Esophagus (tissue), 2 donors: ENCODE results near the gene SLC22A23. TPM values are rescaled to one million over a fixed set of nuclear protein-coding genes. Genes with fewer than 3 reads are reported as not detected.
A peak's percentile ranks its signal among the peaks of the same experiment; 100 is the strongest.

Experiments used
- H3K27ac ChIP-seq, 2 donors: one replicate each; pipeline ENCODE4 v1.5.1; 2013; ENCODE audit warnings: low read depth in 2 of 2, mild to moderate bottlenecking in 2 of 2, inconsistent platforms in 1 of 2, low read length in 1 of 2, moderate library complexity in 1 of 2
- H3K27me3 ChIP-seq, 2 donors: one replicate each; pipeline ENCODE4 v1.6.1; 2013; ENCODE audit warnings: low read length in 2 of 2, control low read depth in 1 of 2, mild to moderate bottlenecking in 1 of 2; ENCODE audit not compliant: insufficient read depth in 2 of 2, control insufficient read depth in 1 of 2
- H3K36me3 ChIP-seq, 2 donors: one replicate each; pipeline ENCODE4 v1.6.1; 2013; ENCODE audit warnings: low read length in 1 of 2; ENCODE audit not compliant: control insufficient read depth in 2 of 2, insufficient read depth in 2 of 2
- H3K4me1 ChIP-seq, 2 donors: one replicate each; pipeline ENCODE4 v1.6.1; 2013; ENCODE audit warnings: low read length in 1 of 2; ENCODE audit not compliant: control insufficient read depth in 2 of 2, insufficient read depth in 2 of 2
- H3K4me3 ChIP-seq, 2 donors: one replicate each; pipeline ENCODE4 v1.5.1; 2013; ENCODE audit warnings: low read length in 2 of 2, mild to moderate bottlenecking in 2 of 2, low read depth in 1 of 2, moderate library complexity in 1 of 2
- H3K9me3 ChIP-seq, 2 donors: one replicate each; pipeline ENCODE4 v1.6.1; 2013; ENCODE audit warnings: mild to moderate bottlenecking in 2 of 2, low read depth in 1 of 2, low read length in 1 of 2, moderate library complexity in 1 of 2; ENCODE audit not compliant: control insufficient read depth in 2 of 2, insufficient read depth in 1 of 2
- WGBS, 2 donors: extraction: QIAGEN DNeasy Blood & Tissue Kit; methylation state at CpG; one replicate each; pipeline ENCODE4 v1.1.7; 2013; 5-methylcytosine and 5-hydroxymethylcytosine counted together
- polyA plus RNA-seq, 2 donors: library from polyadenylated mRNA; stranded (reverse); fragments of 200-250 nt; gene quantifications; one replicate each; pipeline ENCODE4 v1.2.3, GENCODE V29; 2013
- donor health status: healthy with polysubstance abuse.
- donor health status: Bipolar disorder and iron deficiency.

Gene SLC22A23
- polyA plus RNA-seq, 2 donors: 12.5 to 15.4 TPM

DNA sequence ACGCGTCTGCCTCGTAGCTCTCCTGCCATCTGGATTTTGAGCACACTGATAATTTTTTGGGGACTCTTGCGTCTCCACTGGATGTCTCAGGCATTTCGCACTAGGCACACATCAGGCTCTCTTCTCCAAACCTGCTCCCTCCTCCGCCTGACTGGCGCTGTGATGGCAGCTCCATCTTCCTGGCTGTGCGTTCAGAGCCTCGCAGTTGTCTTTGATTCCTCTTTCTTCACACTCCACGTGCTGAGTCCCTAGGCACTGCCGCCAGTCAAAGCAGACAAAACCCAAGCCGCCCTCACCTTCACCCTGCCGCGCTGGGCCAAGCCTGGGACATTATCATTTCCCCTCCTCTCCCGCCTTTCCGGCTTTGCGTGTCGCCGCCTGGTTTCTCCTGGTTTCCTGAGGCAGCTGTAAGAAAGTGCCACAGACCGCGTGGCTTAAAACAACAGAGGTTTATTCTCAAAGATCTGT, 197.3 kb downstream of the SLC22A23 start:
- WGBS, 2 donors: 0 to 1% methylated on average over 21 of the region's 21 CpGs
- peak overlapping the region; percentile 68 to 91 for H3K27ac ChIP-seq
- peaks cover 0 to 12% of the 10 kb centered on the region in 2 donors for H3K36me3 ChIP-seq
- no peaks in the 10 kb centered on the region for H3K27me3 ChIP-seq
- H3K9me3 ChIP-seq: no peaks in the 10 kb centered on the region
- peak overlapping the region; percentile 86 to 98 for H3K4me3 ChIP-seq
- peaks cover 8 to 13% of the 10 kb centered on the region in 2 donors for H3K4me1 ChIP-seq

- no peaks in the 10 kb centered on the region for H3K27me3 ChIP-seq
- peaks cover 0 to 7% of the 10 kb centered on the region in 2 donors for H3K36me3 ChIP-seq
- peaks cover 8 to 10% of the 10 kb centered on the region in 2 donors for H3K4me1 ChIP-seq
- H3K4me3 ChIP-seq: peak within 1 kb of the TSS; percentile 86 to 98
- WGBS, 2 donors: 0 to 1% methylated on average over 75 to 80 of the region's 80 CpGs
- peak within 1 kb of the TSS; percentile 68 to 91 for H3K27ac ChIP-seq
- H3K9me3 ChIP-seq: no peaks in the 10 kb centered on the region
Observed at GRCh38 chr6:3258720-3259490, 197.9 kb downstream of the SLC22A23 start, which contains the start of gene PSMG4. Gene PSMG4, plus strand, starts transcription at chr6:3258947. Its CDS starts 76 bp downstream, at chr6:3259023.

DNA sequence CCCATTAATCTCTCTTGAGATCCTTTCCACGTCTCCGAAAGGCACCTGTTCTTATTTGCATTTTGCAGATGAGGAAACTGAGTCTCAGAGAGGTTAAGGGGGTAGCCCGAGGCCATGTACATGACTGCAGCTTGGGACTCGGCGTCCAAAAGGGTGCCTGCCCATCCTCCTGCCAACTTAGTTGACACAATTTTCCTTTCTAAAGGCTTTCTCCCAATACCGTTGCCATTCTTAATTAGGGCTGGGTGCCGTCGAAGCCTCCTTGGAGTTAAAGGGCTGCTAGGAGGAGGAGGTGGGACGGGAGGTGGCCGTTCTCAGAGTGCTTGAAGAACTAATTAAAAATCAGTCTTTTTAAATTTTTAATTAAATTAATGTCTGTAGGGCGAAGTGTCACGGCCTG, 198.6 kb downstream of the SLC22A23 start:
- Histone ChIP-seq H3K27ac (no peak overlapping the region), H3K27me3 (no peaks in the 10 kb centered on the region), H3K4me1 (peaks cover 5 to 8% of the 10 kb centered on the region in 2 donors), H3K9me3 (no peaks in the 10 kb centered on the region), H3K36me3 (no peaks in the 10 kb centered on the region), H3K4me3 (peak overlapping the region; percentile 86 to 98)
- 51 to 52% methylated on average over 12 of the region's 12 CpGs for WGBS, 2 donors

- no peaks in the 10 kb centered on the region for H3K4me1 ChIP-seq
- H3K4me3 ChIP-seq: no peak overlapping the region
- no peaks in the 10 kb centered on the region for H3K27me3 ChIP-seq
- H3K27ac ChIP-seq: no peak overlapping the region
- 97 to 98% methylated on average over 25 to 40 of the region's 40 CpGs for WGBS, 2 donors
- no peaks in the 10 kb centered on the region for H3K36me3 ChIP-seq
- H3K9me3 ChIP-seq: no peaks in the 10 kb centered on the region
Observed at GRCh38 chr6:3253597-3253961, 203.3 kb downstream of the SLC22A23 start.

GRCh38 chr6:3252861-3253596, 203.8 kb downstream of the SLC22A23 start:
- Histone ChIP-seq H3K4me1 (peaks cover 0 to 2% of the 10 kb centered on the region in 2 donors), H3K36me3 (no peaks in the 10 kb centered on the region), H3K9me3 (no peaks in the 10 kb centered on the region), H3K4me3 (no peak overlapping the region), H3K27me3 (no peaks in the 10 kb centered on the region), H3K27ac (no peak overlapping the region)
- 93 to 95% methylated on average over 22 of the region's 22 CpGs for WGBS, 2 donors

DNA sequence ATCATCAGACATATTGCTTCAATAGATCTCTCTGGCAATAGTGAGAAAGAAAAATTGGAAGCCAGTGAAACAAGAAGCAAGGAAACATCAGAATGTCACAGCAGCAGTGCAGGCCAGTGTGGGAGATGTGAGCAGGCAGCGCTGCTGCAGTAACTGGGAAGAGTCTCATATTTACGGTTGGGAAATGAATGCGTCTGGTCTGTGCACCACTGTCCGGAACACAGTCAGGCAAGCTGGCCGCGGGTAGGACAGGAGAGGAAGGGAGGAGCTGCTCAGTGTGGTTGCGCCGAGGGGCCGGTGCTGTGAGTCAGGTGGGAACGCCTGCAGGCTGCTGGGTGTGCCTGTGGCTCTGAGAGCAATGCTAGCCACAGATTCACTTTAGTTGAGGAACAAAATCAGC, 204.5 kb downstream of the SLC22A23 start:
- no peak overlapping the region for H3K4me3 ChIP-seq
- no peak overlapping the region for H3K27ac ChIP-seq
- peaks cover 0 to 2% of the 10 kb centered on the region in 2 donors for H3K4me1 ChIP-seq
- no peaks in the 10 kb centered on the region for H3K27me3 ChIP-seq
- H3K9me3 ChIP-seq: no peaks in the 10 kb centered on the region
- WGBS, 2 donors: 86 to 93% methylated on average over 10 of the region's 10 CpGs
- no peaks in the 10 kb centered on the region for H3K36me3 ChIP-seq

GRCh38 chr6:3251462-3252314, 205.2 kb downstream of the SLC22A23 start:
- H3K4me3 ChIP-seq: no peak overlapping the region
- WGBS, 2 donors: 35 to 39% methylated on average over 20 of the region's 20 CpGs

DNA sequence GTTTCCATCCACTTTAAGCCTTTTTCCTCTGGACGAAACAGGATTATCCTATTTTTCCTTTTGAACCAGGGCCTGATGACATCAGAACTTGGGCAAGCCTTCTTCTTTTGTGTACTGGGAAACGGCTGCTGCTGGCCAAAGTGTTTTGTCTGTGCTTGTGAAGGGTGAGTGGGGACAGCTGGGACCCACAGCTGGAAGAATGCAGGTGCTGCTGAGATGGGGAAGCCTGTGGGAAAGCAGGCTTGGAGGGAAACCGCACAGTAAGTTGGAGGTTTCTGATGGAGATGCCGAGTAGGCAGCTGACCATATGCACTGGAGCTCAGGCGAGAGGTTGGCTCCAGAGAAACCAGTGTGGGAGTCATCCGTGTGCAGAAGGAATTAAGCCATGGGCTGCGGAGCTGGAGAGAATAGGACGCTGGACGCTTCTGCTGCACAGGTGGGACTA, 206.6 kb downstream of the SLC22A23 start:
- H3K4me3 ChIP-seq: no peak overlapping the region
- peaks cover 0 to 2% of the 10 kb centered on the region in 2 donors for H3K4me1 ChIP-seq
- no peaks in the 10 kb centered on the region for H3K36me3 ChIP-seq
- no peaks in the 10 kb centered on the region for H3K27me3 ChIP-seq
- H3K27ac ChIP-seq: no peak overlapping the region
- WGBS, 2 donors: 79 to 80% methylated on average over 9 of the region's 9 CpGs
- H3K9me3 ChIP-seq: no peaks in the 10 kb centered on the region

More at GRCh38 chr6:3251462-3252314, 205.2 kb downstream of the SLC22A23 start:
- peaks cover 0 to 2% of the 10 kb centered on the region in 2 donors for H3K4me1 ChIP-seq
- H3K27me3 ChIP-seq: no peaks in the 10 kb centered on the region
- H3K27ac ChIP-seq: no peak overlapping the region
- no peaks in the 10 kb centered on the region for H3K36me3 ChIP-seq
- no peaks in the 10 kb centered on the region for H3K9me3 ChIP-seq

DNA sequence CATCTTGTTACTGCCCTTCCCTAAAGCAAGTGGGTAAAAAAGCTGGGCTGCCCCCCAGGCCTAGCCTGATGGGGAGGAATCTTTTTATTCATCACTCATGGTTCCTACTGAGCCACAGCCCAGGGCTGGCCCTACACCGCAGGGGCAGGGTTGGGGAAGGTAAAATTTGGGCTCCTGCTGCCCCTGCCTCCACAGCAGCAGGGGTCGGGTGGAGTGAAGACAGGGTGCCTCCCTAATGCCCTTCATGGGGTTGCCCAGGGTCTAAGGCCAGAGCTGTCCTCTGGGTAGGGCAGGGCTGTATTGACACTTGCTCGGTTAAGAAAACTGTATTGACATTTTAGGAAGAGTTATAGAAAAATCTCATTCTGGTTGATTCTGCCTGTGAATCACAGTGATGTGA, 207.0 kb downstream of the SLC22A23 start:
- 92 to 96% methylated on average over 3 of the region's 3 CpGs for WGBS, 2 donors

More for the DNA sequence above, 207.0 kb downstream of the SLC22A23 start:
- H3K4me3 ChIP-seq: no peak overlapping the region
- H3K27ac ChIP-seq: no peak overlapping the region
- H3K4me1 ChIP-seq: peaks cover 0 to 2% of the 10 kb centered on the region in 2 donors
- H3K9me3 ChIP-seq: no peaks in the 10 kb centered on the region
- H3K36me3 ChIP-seq: no peaks in the 10 kb centered on the region
- no peaks in the 10 kb centered on the region for H3K27me3 ChIP-seq
